Body of pancreas (tissue), 4 donors: Measurements from ENCODE around the gene CCDC27. TPM values are rescaled to one million over a fixed set of nuclear protein-coding genes. Genes with fewer than 3 reads are reported as not detected.

Experiments
- ATAC-seq: fragments of 150-250 bp; one replicate; pipeline ENCODE4 v1.9.1; 2016
- DNase-seq, 4 donors: peaks; one replicate each; pipeline ENCODE4 v3.0.0-alpha.2; 2019
- H3K27ac ChIP-seq, 4 donors: fragments of 200-600 bp; sonication (generic); 1 replicate in 3 of 4; 2 replicates in 1 of 4; pipeline versions ENCODE4 v1.5.1 to v1.6.1; 2016 to 2019; ENCODE audit warnings: mild to moderate bottlenecking in 1 of 4, mixed read lengths in 1 of 4, moderate library complexity in 1 of 4
- H3K27me3 ChIP-seq, 2 donors: fragments of 200-600 bp; sonication (generic); one replicate each; pipeline ENCODE4 v1.6.0; 2016; ENCODE audit warnings: mild to moderate bottlenecking in 1 of 2
- H3K36me3 ChIP-seq, 2 donors: fragments of 200-600 bp; sonication (generic); replicated peaks in 1 of 2; 2 replicates each; pipeline ENCODE4 v1.5.1; 2016; ENCODE audit warnings: low read depth in 2 of 2; ENCODE audit not compliant: insufficient read depth in 1 of 2
- H3K4me1 ChIP-seq: fragments of 200-600 bp; sonication (generic); one replicate; pipeline ENCODE4 v1.6.0; 2016
- H3K4me3 ChIP-seq, 2 donors: fragments of 200-600 bp; sonication (generic); 1 replicate in 1 of 2; 2 replicates in 1 of 2; pipeline ENCODE4 v1.5.1; 2016 to 2019
- H3K9me3 ChIP-seq, 3 donors: fragments of 200-600 bp; sonication (generic); 1 replicate in 2 of 3; 2 replicates in 1 of 3; pipeline ENCODE4 v1.5.1; 2016
- POLR2A ChIP-seq, 3 donors: fragments of 450-650 bp; IDR thresholded peaks; one replicate each; pipeline ENCODE4 v1.6.1; 2016; ENCODE audit warnings: antibody characterized with exemption in 3 of 3, mild to moderate bottlenecking in 2 of 3
- WGBS, 2 donors: methylation state at CpG; one replicate each; pipeline ENCODE4 v1.1.5; 2017; 5-methylcytosine and 5-hydroxymethylcytosine counted together
- intact Hi-C: fragments of 100-400 bp; cut with DNase I; formaldehyde crosslinking; loops from one replicate; pipeline ENCODE4 v1.15.1; 2023
- total RNA-seq, 2 donors: library from RNA; depleted of rRNA; stranded (reverse); fragments of >200 nt; gene quantifications; one replicate each; pipeline ENCODE4 v1.1.0, GENCODE V29; 2016
- TF ChIP-seq, protein P1 (sequence below), 7 experiments: fragments of 450-650 bp in 4 of 7; fragments of 200-600 bp in 3 of 7; sonication (generic) in 3 of 7; IDR thresholded peaks; one replicate each; pipeline ENCODE4 v1.5.1; 2016 to 2019; ENCODE audit warnings: antibody characterized with exemption in 7 of 7

The CCDC27 gene
- total RNA-seq, 2 donors from 2014 or later: not detected

DNA sequence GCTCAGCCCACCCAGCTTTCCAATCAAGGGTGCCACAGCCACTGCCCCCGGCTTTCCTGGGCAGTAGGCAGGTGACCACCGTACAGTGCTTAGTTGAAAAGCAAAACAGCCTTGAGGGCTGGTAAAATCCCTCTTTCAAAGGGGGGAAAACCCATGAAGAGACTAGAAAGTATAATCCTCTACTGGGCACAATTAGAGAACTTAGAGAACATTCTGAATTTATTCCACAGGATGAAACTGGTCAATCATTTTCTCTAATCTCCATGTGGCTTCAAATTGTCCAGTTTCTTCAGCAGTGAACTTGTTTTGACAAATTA lies 59.3 kb downstream of the CCDC27 start:
- TF ChIP-seq, protein P1, sequence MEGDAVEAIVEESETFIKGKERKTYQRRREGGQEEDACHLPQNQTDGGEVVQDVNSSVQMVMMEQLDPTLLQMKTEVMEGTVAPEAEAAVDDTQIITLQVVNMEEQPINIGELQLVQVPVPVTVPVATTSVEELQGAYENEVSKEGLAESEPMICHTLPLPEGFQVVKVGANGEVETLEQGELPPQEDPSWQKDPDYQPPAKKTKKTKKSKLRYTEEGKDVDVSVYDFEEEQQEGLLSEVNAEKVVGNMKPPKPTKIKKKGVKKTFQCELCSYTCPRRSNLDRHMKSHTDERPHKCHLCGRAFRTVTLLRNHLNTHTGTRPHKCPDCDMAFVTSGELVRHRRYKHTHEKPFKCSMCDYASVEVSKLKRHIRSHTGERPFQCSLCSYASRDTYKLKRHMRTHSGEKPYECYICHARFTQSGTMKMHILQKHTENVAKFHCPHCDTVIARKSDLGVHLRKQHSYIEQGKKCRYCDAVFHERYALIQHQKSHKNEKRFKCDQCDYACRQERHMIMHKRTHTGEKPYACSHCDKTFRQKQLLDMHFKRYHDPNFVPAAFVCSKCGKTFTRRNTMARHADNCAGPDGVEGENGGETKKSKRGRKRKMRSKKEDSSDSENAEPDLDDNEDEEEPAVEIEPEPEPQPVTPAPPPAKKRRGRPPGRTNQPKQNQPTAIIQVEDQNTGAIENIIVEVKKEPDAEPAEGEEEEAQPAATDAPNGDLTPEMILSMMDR (IDR thresholded peaks at IDR 0.05): no peak
- TF ChIP-seq POLR2A (IDR thresholded peaks at IDR 0.05): no peak
- intact Hi-C loops: no loop called here
- H3K4me1 ChIP-seq: no peaks in the 10 kb centered on the region
- no peak overlapping the region for H3K4me3 ChIP-seq
- peaks cover 0 to 13% of the 10 kb centered on the region in 2 donors for H3K36me3 ChIP-seq
- no peak for ATAC-seq
- WGBS, 2 donors: 50 to 54% methylated on average over 2 of the region's 2 CpGs
- DNase-seq: no peak
- no peak overlapping the region for H3K27ac ChIP-seq
- H3K9me3 ChIP-seq: no peaks in the 10 kb centered on the region
- no peaks in the 10 kb centered on the region for H3K27me3 ChIP-seq

DNA sequence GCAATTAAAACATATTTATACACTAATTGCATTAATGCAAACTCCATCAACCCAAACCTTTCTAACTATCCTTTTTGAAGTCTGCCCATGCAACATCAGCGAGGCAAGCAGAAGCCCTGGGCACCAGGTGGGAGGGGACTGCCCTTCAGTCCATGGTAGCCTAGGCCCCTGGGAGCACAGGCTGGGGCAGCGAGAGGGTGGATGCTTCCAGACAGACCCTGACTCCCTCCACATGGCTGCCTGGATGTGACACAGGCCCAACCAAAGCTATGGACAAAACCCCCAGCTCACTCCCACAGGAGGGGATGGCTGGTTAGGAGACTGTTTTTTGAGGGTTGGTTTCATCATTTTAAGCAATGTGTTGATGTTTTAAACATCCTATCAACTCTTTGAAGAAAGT lies 61.8 kb downstream of the CCDC27 start:
- intact Hi-C loops: no loop called here

DNA sequence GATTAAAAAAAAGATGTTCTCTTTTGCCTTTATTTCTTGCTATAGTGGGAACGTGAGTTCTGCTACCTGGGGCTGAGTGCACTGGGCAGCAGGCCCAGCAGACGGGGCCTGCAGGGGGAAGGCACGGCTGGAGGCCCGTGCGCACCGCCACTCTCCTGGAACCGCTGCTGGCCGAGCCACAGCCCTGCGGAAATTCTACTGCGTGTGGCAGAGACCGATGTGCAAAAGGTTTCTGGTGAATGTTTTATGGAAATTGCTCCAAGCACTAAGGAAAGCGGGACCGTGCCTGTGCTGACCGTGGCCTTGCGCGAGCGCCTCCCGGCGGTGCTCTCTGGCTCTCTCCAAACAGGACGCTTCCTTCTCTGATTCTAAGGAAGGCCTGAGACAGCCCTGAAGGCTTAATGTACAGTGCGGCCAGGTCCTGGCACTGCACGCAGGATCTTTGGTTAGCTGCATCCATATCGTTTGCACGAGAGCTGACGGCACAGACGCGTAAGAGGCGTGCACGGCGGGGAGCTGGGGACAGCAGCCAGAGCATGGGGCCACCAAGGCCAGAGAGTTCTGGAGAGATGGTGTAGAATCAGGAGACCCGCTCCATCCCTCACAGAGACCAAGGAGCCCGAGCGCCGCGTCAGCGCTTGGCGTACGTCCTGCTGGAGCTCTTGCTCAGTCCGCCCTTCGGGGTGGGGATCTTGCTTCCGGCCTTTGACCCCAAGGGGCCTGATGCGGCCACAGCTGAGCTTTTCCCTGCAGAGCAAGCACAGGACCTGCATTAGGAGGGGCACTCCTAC lies 62.7 kb downstream of the CCDC27 start:
- no peaks in the 10 kb centered on the region for H3K9me3 ChIP-seq
- H3K36me3 ChIP-seq: peaks cover 0 to 14% of the 10 kb centered on the region in 2 donors
- no peak overlapping the region for H3K4me3 ChIP-seq
- H3K27ac ChIP-seq: no peak overlapping the region
- 91 to 94% methylated on average over 40 to 42 of the region's 42 CpGs for WGBS, 2 donors
- no peak for TF ChIP-seq POLR2A (IDR thresholded peaks at IDR 0.05)
- TF ChIP-seq, protein P1 (IDR thresholded peaks at IDR 0.05): no peak
- no peak for DNase-seq
- intact Hi-C loops: no loop called here
- H3K4me1 ChIP-seq: no peaks in the 10 kb centered on the region
- no peaks in the 10 kb centered on the region for H3K27me3 ChIP-seq
- no peak for ATAC-seq

More for the DNA sequence above, 61.8 kb downstream of the CCDC27 start:
- WGBS, 2 donors: 89 to 100% methylated on average over 1 to 2 of the region's 2 CpGs
- Histone ChIP-seq H3K4me3 (no peak overlapping the region), H3K36me3 (peaks cover 0 to 13% of the 10 kb centered on the region in 2 donors), H3K27me3 (no peaks in the 10 kb centered on the region), H3K9me3 (no peaks in the 10 kb centered on the region), H3K4me1 (no peaks in the 10 kb centered on the region), H3K27ac (no peak overlapping the region)
- ATAC-seq (no peak), DNase-seq (no peak)
- no peak for TF ChIP-seq POLR2A (IDR thresholded peaks at IDR 0.05)
- TF ChIP-seq, protein P1 (IDR thresholded peaks at IDR 0.05): no peak

DNA sequence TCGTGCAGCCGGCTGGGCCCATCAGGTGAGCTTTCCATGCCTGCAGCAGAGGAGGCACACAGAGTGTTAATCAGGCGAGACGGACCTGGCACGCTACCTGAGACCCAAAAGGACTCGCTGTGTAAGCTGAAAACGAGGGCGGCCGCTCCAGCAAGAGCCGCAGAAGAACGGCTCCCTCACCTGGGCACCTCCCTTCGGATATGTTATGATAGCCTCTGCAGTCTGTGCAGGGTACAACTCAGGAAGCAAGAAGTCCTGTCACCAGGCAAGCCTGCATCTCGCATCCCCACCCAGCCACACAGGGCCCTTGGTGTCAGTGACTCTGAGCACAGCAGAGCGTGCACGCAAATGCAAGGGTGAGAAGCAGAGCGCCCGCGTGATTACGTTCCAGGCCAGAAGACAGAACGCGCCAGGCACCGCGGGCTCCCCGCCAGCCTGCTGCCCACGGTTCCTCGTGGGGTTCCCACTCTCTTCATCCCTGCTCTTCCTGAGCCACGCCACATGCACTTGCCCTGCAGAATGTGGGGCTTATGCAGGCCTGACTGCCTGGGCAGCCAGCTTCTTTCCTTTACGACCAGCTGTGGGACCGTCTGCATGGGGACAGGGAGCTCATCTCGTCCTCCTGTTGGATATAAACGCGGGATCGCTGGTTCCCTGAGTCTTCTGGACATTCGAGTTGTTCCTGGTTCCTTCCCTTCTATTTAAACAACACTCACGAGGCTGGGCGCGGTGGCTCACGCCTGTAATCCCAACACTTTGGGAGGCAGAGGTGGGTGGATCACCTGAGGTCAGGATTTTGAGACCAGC lies 64.3 kb downstream of the CCDC27 start:
- intact Hi-C loops: no loop called here
- TF ChIP-seq, protein P1 (IDR thresholded peaks at IDR 0.05): no peak
- no peak for TF ChIP-seq POLR2A (IDR thresholded peaks at IDR 0.05)
- no peak overlapping the region for H3K27ac ChIP-seq
- H3K4me1 ChIP-seq: no peaks in the 10 kb centered on the region
- 83 to 90% methylated on average over 16 to 38 of the region's 38 CpGs for WGBS, 2 donors
- DNase-seq (no peak), ATAC-seq (no peak)
- H3K36me3 ChIP-seq: peaks cover 0 to 23% of the 10 kb centered on the region in 2 donors
- H3K4me3 ChIP-seq: no peak overlapping the region
- no peaks in the 10 kb centered on the region for H3K9me3 ChIP-seq
- no peaks in the 10 kb centered on the region for H3K27me3 ChIP-seq
